Suprapubic skin (tissue), 4 donors: ENCODE data around the gene SAMD4A. TPM values are rescaled to one million over a fixed set of nuclear protein-coding genes. Genes with fewer than 3 reads are reported as not detected.

Source experiments
- DNase-seq, 2 donors: peaks; one replicate each; pipeline ENCODE4 v3.0.0-alpha.2; 2019; ENCODE audit warnings: low spot score in 2 of 2
- H3K27ac ChIP-seq: fragments of 200-600 bp; sonication (generic); one replicate; pipeline ENCODE4 v1.5.1; 2019
- H3K27me3 ChIP-seq: fragments of 200-600 bp; sonication (generic); one replicate; pipeline ENCODE4 v1.5.1; 2019
- H3K36me3 ChIP-seq: fragments of 200-600 bp; sonication (generic); one replicate; pipeline ENCODE4 v1.5.1; 2019
- H3K4me1 ChIP-seq: fragments of 200-600 bp; sonication (generic); one replicate; pipeline ENCODE4 v1.5.1; 2019
- H3K4me3 ChIP-seq: fragments of 200-600 bp; sonication (generic); one replicate; pipeline ENCODE4 v1.5.1; 2019; ENCODE audit warnings: mild to moderate bottlenecking
- H3K9me3 ChIP-seq: fragments of 200-600 bp; sonication (generic); one replicate; pipeline ENCODE4 v1.5.1; 2019
- CTCF ChIP-seq, 2 donors: fragments of 200-600 bp in 1 of 2; fragments of 450-650 bp in 1 of 2; sonication (generic) in 1 of 2; IDR thresholded peaks; one replicate each; pipeline ENCODE4 v1.5.1; 2016 to 2019; ENCODE audit warnings: antibody characterized with exemption in 2 of 2, mild to moderate bottlenecking in 1 of 2, moderate library complexity in 1 of 2
- EP300 ChIP-seq: sonication (generic); formaldehyde crosslinking; IDR thresholded peaks from one replicate; pipeline ENCODE4 v1.6.1; 2017; ENCODE audit warnings: antibody characterized with exemption
- POLR2A ChIP-seq, 2 donors: fragments of 450-650 bp; IDR thresholded peaks; one replicate each; pipeline ENCODE4 v1.6.1; 2017; ENCODE audit warnings: antibody characterized with exemption in 2 of 2, mild to moderate bottlenecking in 2 of 2, moderate library complexity in 2 of 2
- POLR2AphosphoS5 ChIP-seq, 3 donors: sonication (generic); formaldehyde crosslinking; IDR thresholded peaks; one replicate each; pipeline ENCODE4 v1.6.1; 2017; ENCODE audit warnings: antibody characterized with exemption in 3 of 3
- WGBS: methylation state at CpG from one replicate; pipeline ENCODE4 v1.1.5; 2018; 5-methylcytosine and 5-hydroxymethylcytosine counted together
- total RNA-seq, 4 donors: library from RNA; depleted of rRNA; stranded (reverse); fragments of >200 nt; gene quantifications; one replicate each; pipeline ENCODE4 v1.1.0, GENCODE V29; 2016

Gene SAMD4A
- total RNA-seq, 4 donors from 2014 or later: 7.7 to 26.6 (median 9.7) TPM

DNA sequence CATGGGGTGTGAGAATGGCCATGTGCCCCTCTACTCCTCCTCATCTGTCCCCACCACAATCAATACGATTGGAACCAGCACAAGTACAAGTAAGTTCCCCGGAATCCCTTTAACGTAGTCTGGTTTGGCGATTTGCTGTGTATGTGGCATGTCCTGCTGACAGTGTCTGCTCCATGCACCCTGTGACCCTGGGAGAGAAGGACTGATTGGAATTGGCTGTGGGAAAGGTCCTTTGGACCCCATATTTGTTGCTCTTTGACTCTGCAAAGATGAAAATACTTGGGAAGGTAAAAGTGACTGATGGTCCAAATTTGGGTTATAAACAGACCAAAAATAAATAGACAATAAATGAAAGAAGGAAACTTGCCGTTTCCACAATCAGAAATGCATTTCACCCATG, 135.6 kb downstream of the SAMD4A start:
- peaks cover 7% of the 10 kb centered on the region for H3K36me3 ChIP-seq
- H3K9me3 ChIP-seq: no peaks in the 10 kb centered on the region
- no peak overlapping the region for H3K4me3 ChIP-seq
- H3K27me3 ChIP-seq: no peaks in the 10 kb centered on the region
- H3K4me1 ChIP-seq: peaks cover 9% of the 10 kb centered on the region
- H3K27ac ChIP-seq: no peak overlapping the region
- TF ChIP-seq CTCF (IDR thresholded peaks at IDR 0.05) (no peak), EP300 (no peak), POLR2AphosphoS5 (IDR thresholded peaks at IDR 0.05) (no peak), POLR2A (IDR thresholded peaks at IDR 0.05) (no peak)
- WGBS: 96% methylated on average over 5 of the region's 5 CpGs
- no peak for DNase-seq

DNA sequence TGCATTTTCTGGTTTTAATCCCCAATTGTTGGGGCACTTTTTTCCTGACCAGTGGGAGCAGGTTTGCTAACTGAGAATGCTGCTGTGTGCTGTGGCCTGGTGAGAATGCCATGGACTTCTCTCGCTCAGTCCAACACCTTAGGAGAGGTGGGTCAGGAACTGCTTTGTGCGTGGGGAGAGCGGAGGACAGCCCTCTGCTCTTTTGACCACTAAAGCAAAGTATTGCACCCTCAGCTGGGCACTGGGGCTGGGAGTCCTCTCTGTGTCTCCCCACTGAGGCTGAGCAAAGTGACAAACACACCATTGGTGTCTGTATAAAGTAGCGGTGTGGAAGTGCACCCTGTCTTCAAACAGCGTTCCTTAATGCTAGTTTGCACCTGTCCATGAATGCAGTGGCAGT, 136.2 kb downstream of the SAMD4A start:
- Histone ChIP-seq H3K9me3 (no peaks in the 10 kb centered on the region), H3K4me3 (no peak overlapping the region), H3K36me3 (peaks cover 7% of the 10 kb centered on the region), H3K27ac (no peak overlapping the region), H3K27me3 (no peaks in the 10 kb centered on the region), H3K4me1 (peaks cover 9% of the 10 kb centered on the region)
- no peak for DNase-seq
- 89% methylated on average over 5 of the region's 5 CpGs for WGBS
- no peak for TF ChIP-seq EP300
- TF ChIP-seq CTCF (IDR thresholded peaks at IDR 0.05): no peak

DNA sequence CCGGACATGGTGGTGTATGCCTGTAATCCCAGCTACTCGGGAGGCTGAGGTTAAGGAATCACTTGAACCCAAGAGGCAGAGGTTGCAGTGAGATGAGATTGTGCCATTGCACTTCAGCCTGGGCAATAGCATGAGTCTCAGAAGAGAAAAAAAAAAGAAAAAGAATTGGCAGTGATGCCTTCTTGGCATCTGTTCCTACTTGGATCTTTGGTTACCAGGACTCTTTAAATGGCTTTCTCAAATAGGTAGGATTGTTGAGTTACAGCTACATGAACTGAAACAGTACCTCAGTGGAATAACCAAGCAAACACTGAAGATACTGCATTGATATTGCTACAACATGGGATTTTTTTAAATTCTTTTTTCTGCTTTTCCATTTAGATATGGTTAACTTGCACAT, 136.8 kb downstream of the SAMD4A start:
- TF ChIP-seq POLR2AphosphoS5 (IDR thresholded peaks at IDR 0.05) (no peak), EP300 (no peak), POLR2A (IDR thresholded peaks at IDR 0.05) (no peak), CTCF (IDR thresholded peaks at IDR 0.05) (no peak)
- H3K27me3 ChIP-seq: no peaks in the 10 kb centered on the region
- no peak overlapping the region for H3K27ac ChIP-seq
- peaks cover 7% of the 10 kb centered on the region for H3K36me3 ChIP-seq
- WGBS: 88% methylated on average over 2 of the region's 2 CpGs
- no peaks in the 10 kb centered on the region for H3K9me3 ChIP-seq
- no peak overlapping the region for H3K4me3 ChIP-seq
- no peak for DNase-seq
- H3K4me1 ChIP-seq: peaks cover 2% of the 10 kb centered on the region

- Histone ChIP-seq H3K27ac (no peak overlapping the region), H3K36me3 (peaks cover 7% of the 10 kb centered on the region), H3K9me3 (no peaks in the 10 kb centered on the region), H3K4me1 (no peaks in the 10 kb centered on the region), H3K27me3 (no peaks in the 10 kb centered on the region), H3K4me3 (no peak overlapping the region)
- WGBS: 97% methylated on average over 2 of the region's 2 CpGs
- no peak for TF ChIP-seq POLR2AphosphoS5 (IDR thresholded peaks at IDR 0.05)
- TF ChIP-seq CTCF (IDR thresholded peaks at IDR 0.05): no peak
- TF ChIP-seq EP300: no peak
- no peak for TF ChIP-seq POLR2A (IDR thresholded peaks at IDR 0.05)
- DNase-seq: no peak
Observed at GRCh38 chr14:54704768-54705167, 137.8 kb downstream of the SAMD4A start.

DNA sequence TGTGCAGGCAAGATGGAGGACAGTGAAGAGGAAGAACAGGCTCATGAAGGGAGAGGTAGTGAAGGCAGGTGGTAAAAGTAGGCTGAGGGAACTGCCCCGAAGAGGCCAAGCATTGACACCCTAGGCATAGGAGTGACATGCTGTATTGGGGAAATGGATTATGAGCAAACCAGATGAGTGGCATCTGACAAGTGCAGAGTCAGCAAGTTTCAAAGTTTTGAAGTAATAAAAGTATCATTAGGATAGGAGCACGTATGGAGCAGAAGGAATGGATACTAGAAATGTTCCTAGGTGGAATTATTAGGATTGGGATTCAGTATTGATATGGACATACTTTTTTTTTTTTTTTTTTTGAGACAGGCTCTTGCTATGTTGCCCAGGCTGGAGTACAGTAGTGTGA, 139.8 kb downstream of the SAMD4A start:
- 83% methylated on average over 2 of the region's 2 CpGs for WGBS
- Histone ChIP-seq H3K27ac (no peak overlapping the region), H3K27me3 (no peaks in the 10 kb centered on the region), H3K36me3 (peaks cover 7% of the 10 kb centered on the region), H3K4me3 (no peak overlapping the region), H3K4me1 (peaks cover 3% of the 10 kb centered on the region), H3K9me3 (no peaks in the 10 kb centered on the region)
- DNase-seq: no peak
- TF ChIP-seq POLR2A (IDR thresholded peaks at IDR 0.05) (no peak), EP300 (no peak), POLR2AphosphoS5 (IDR thresholded peaks at IDR 0.05) (no peak), CTCF (IDR thresholded peaks at IDR 0.05) (no peak)
